Activated gamma-delta T cell treated with Interleukin-2 at 50 U/mL for 16 hours (primary cell): Measurements from ENCODE around the gene SLF2.
A peak's percentile ranks its signal among the peaks of the same experiment; 100 is the strongest.

Experiments used
- DNase-seq: peaks from one replicate; pipeline ENCODE4 v3.0.0-alpha.2; 2020

Gene SLF2

GRCh38 chr10:100912605-100913469 is at the start of gene SLF2:
SLF2 (plus strand) TSS chr10:100912963; CDS start chr10:100913111, 148 bp downstream.
- peak; percentile 91 for DNase-seq

GRCh38 chr10:100863433-100863832 is 49.3 kb upstream of the SLF2 start:
- DNase-seq: no peak

GRCh38 chr10:100864036-100864885 is 48.5 kb upstream of the SLF2 start:
- no peak for DNase-seq

GRCh38 chr10:100864978-100865377 is 47.8 kb upstream of the SLF2 start:
- no peak for DNase-seq

- DNase-seq: no peak
Observed at GRCh38 chr10:100866010-100866409, 46.8 kb upstream of the SLF2 start.

- DNase-seq: no peak
Observed at GRCh38 chr10:100866575-100867098, 46.1 kb upstream of the SLF2 start.

GRCh38 chr10:100867261-100867963 is 45.4 kb upstream of the SLF2 start:
- DNase-seq: no peak

GRCh38 chr10:100868382-100868781 is 44.4 kb upstream of the SLF2 start:
- no peak for DNase-seq

- DNase-seq: no peak
Observed at GRCh38 chr10:100869399-100869798, 43.4 kb upstream of the SLF2 start.

GRCh38 chr10:100872034-100872791 is 40.5 kb upstream of the SLF2 start:
- peak; percentile 14 for DNase-seq

GRCh38 chr10:100873146-100873826 is 39.5 kb upstream of the SLF2 start:
- no peak for DNase-seq

- DNase-seq: no peak
Observed at GRCh38 chr10:100873827-100874326, 38.9 kb upstream of the SLF2 start.

- no peak for DNase-seq
Observed at GRCh38 chr10:100874702-100875483, 37.9 kb upstream of the SLF2 start.

- DNase-seq: no peak
Observed at GRCh38 chr10:100875484-100876166, 37.1 kb upstream of the SLF2 start.

- DNase-seq: no peak
Observed at GRCh38 chr10:100876585-100877460, 35.9 kb upstream of the SLF2 start.

- no peak for DNase-seq
Observed at GRCh38 chr10:100877461-100877850, 35.3 kb upstream of the SLF2 start.

- DNase-seq: peak; percentile 11
Observed at GRCh38 chr10:100878291-100878910, 34.4 kb upstream of the SLF2 start.

- no peak for DNase-seq
Observed at GRCh38 chr10:100879741-100880360, 32.9 kb upstream of the SLF2 start.
